Sigmoid colon (tissue), 7 donors: ENCODE results near the gene AMDHD1. TPM values are rescaled to one million over a fixed set of nuclear protein-coding genes. Genes with fewer than 3 reads are reported as not detected.

Experiments used
- DNase-seq: peaks from one replicate; pipeline ENCODE4 v3.0.0-alpha.2; 2019
- H3K27ac ChIP-seq, 4 donors: fragments of 200-600 bp; sonication (generic); one replicate each; pipeline ENCODE4 v1.5.1; 2016 to 2019; ENCODE audit warnings: mild to moderate bottlenecking in 1 of 4
- H3K27me3 ChIP-seq, 3 donors: fragments of 200-600 bp; sonication (generic); one replicate each; pipeline ENCODE4 v1.5.1; 2019; ENCODE audit warnings: mild to moderate bottlenecking in 1 of 3
- H3K36me3 ChIP-seq, 4 donors: fragments of 200-600 bp; sonication (generic); one replicate each; pipeline ENCODE4 v1.5.1; 2016 to 2019
- H3K4me1 ChIP-seq, 4 donors: fragments of 200-600 bp; sonication (generic); one replicate each; pipeline ENCODE4 v1.5.1; 2017 to 2019
- H3K4me3 ChIP-seq, 4 donors: fragments of 200-600 bp; sonication (generic); one replicate each; pipeline ENCODE4 v1.5.1; 2017 to 2019; ENCODE audit warnings: mild to moderate bottlenecking in 2 of 4, moderate library complexity in 1 of 4
- H3K9me3 ChIP-seq, 4 donors: fragments of 200-600 bp in 3 of 4; sonication (generic) in 3 of 4; one replicate each; pipeline versions ENCODE4 v1.5.1 to v1.6.1; 2013 to 2019
- EP300 ChIP-seq, 4 donors: sonication (generic); formaldehyde crosslinking; IDR thresholded peaks; one replicate each; pipeline ENCODE4 v1.6.1; 2017; ENCODE audit warnings: antibody characterized with exemption in 4 of 4
- POLR2A ChIP-seq, 2 donors: fragments of 450-650 bp; IDR thresholded peaks; one replicate each; pipeline ENCODE4 v1.6.1; 2016; ENCODE audit warnings: antibody characterized with exemption in 2 of 2, mild to moderate bottlenecking in 2 of 2, moderate library complexity in 2 of 2
- POLR2AphosphoS5 ChIP-seq, 4 donors: sonication (generic); formaldehyde crosslinking; IDR thresholded peaks; one replicate each; pipeline ENCODE4 v1.6.1; 2017; ENCODE audit warnings: antibody characterized with exemption in 4 of 4
- WGBS, 2 donors: extraction: QIAGEN DNeasy Blood & Tissue Kit; methylation state at CpG; one replicate each; pipeline ENCODE4 v1.1.7; 2013; 5-methylcytosine and 5-hydroxymethylcytosine counted together
- intact Hi-C: fragments of 100-400 bp; cut with DNase I; formaldehyde crosslinking; loops from one replicate; pipeline ENCODE4 v1.15.1; 2023
- polyA plus RNA-seq, 3 donors: library from polyadenylated mRNA; stranded (reverse); fragments of 200-250 nt; gene quantifications; one replicate each; pipeline ENCODE4 v1.2.3, GENCODE V29; 2013
- total RNA-seq, 4 donors: library from RNA; depleted of rRNA; stranded (reverse); fragments of >200 nt; gene quantifications; one replicate each; pipeline ENCODE4 v1.1.0, GENCODE V29; 2016
- TF ChIP-seq, protein P1 (sequence below), 4 experiments: fragments of 450-650 bp in 3 of 4; fragments of 200-600 bp in 1 of 4; IDR thresholded peaks; one replicate each; pipeline ENCODE4 v1.5.1; 2016 to 2019; ENCODE audit warnings: antibody characterized with exemption in 4 of 4, mild to moderate bottlenecking in 3 of 4, moderate library complexity in 2 of 4
- donor health status: healthy with polysubstance abuse.
- donor health status: Bipolar disorder and iron deficiency.
- donor health status: healthy.

AMDHD1 gene
- total and polyA plus RNA-seq, 7 donors, result 0.47 to 1.2 (median 0.71) TPM; not detected in 2

GRCh38 chr12:95988506-95989275, 45.6 kb downstream of the AMDHD1 start:
- Histone ChIP-seq H3K9me3 (no peaks in the 10 kb centered on the region), H3K4me3 (no peak overlapping the region), H3K36me3 (no peaks in the 10 kb centered on the region), H3K27me3 (no peaks in the 10 kb centered on the region), H3K27ac (no peak overlapping the region), H3K4me1 (peaks cover 0 to 9% (median 3%) of the 10 kb centered on the region in 4 donors)
- intact Hi-C loops, result no loop called here
- TF ChIP-seq, protein P1, sequence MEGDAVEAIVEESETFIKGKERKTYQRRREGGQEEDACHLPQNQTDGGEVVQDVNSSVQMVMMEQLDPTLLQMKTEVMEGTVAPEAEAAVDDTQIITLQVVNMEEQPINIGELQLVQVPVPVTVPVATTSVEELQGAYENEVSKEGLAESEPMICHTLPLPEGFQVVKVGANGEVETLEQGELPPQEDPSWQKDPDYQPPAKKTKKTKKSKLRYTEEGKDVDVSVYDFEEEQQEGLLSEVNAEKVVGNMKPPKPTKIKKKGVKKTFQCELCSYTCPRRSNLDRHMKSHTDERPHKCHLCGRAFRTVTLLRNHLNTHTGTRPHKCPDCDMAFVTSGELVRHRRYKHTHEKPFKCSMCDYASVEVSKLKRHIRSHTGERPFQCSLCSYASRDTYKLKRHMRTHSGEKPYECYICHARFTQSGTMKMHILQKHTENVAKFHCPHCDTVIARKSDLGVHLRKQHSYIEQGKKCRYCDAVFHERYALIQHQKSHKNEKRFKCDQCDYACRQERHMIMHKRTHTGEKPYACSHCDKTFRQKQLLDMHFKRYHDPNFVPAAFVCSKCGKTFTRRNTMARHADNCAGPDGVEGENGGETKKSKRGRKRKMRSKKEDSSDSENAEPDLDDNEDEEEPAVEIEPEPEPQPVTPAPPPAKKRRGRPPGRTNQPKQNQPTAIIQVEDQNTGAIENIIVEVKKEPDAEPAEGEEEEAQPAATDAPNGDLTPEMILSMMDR (IDR thresholded peaks at IDR 0.05), result no peak
- TF ChIP-seq POLR2AphosphoS5 (IDR thresholded peaks at IDR 0.05) (no peak), POLR2A (IDR thresholded peaks at IDR 0.05) (no peak), EP300 (IDR thresholded peaks at IDR 0.05) (no peak)
- WGBS, 2 donors, result 86 to 88% methylated on average over 11 of the region's 11 CpGs
- DNase-seq, result no peak

- peaks cover 0 to 9% (median 3%) of the 10 kb centered on the region in 4 donors for H3K4me1 ChIP-seq
- DNase-seq, result no peak
- H3K9me3 ChIP-seq, result no peaks in the 10 kb centered on the region
- no peak overlapping the region for H3K27ac ChIP-seq
- H3K36me3 ChIP-seq, result no peaks in the 10 kb centered on the region
- no peak overlapping the region for H3K4me3 ChIP-seq
- intact Hi-C loops, result no loop called here
- H3K27me3 ChIP-seq, result no peaks in the 10 kb centered on the region
- TF ChIP-seq POLR2A (IDR thresholded peaks at IDR 0.05) (no peak), EP300 (IDR thresholded peaks at IDR 0.05) (no peak), POLR2AphosphoS5 (IDR thresholded peaks at IDR 0.05) (no peak)
- TF ChIP-seq, protein P1 (IDR thresholded peaks at IDR 0.05), result no peak
- 56 to 82% methylated on average over 4 of the region's 4 CpGs for WGBS, 2 donors
These were observed 46.5 kb downstream of the AMDHD1 start for GRCh38 chr12:95989504-95990123.

DNA sequence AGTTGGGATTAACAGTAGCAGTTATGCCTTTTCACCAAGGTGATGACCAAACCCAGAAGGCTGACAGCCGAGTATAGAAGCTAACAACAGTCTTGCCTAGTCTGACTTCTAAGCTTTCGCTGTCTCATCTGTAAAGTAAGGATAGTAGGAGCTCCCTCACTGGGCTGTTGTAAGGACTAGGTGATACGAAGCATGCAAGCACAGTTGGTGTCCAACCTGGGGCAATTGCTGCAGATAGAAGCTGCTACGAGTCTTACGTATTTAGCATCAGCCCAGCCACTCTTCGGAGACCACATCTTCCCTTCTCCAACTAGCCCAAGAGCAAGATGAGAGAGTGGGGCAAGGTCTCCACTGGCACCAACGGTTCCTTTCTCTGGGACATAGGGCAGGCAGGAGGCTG, 47.0 kb downstream of the AMDHD1 start:
- no peaks in the 10 kb centered on the region for H3K9me3 ChIP-seq
- H3K27ac ChIP-seq, result no peak overlapping the region
- DNase-seq, result no peak
- intact Hi-C loops, result no loop called here
- H3K27me3 ChIP-seq, result no peaks in the 10 kb centered on the region
- H3K36me3 ChIP-seq, result no peaks in the 10 kb centered on the region
- H3K4me3 ChIP-seq, result no peak overlapping the region
- TF ChIP-seq POLR2A (IDR thresholded peaks at IDR 0.05), result no peak
- no peak for TF ChIP-seq POLR2AphosphoS5 (IDR thresholded peaks at IDR 0.05)
- TF ChIP-seq, protein P1 (IDR thresholded peaks at IDR 0.05), result no peak
- TF ChIP-seq EP300 (IDR thresholded peaks at IDR 0.05), result no peak
- WGBS, 2 donors, result 87 to 89% methylated on average over 7 of the region's 7 CpGs
- H3K4me1 ChIP-seq, result peaks cover 0 to 9% (median 3%) of the 10 kb centered on the region in 4 donors

DNA sequence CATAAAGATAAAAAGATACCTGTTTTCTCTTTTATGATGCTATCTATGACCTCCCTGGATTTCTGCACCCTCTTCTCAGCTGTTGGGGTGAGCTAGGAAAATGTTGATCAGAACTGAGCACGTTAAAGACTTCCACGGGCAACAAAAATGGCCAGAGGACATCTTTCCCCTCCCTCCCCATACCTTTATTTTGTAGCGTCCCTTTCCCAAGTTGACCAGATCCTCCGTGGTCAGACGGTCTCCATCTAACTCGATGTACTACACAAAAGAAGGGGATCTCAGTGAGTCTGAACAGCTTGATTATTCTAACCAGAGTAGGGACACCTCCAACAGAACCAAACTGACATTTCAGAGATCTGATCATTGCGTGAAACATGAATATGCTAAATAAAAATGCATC, 50.8 kb downstream of the AMDHD1 start:
- H3K4me3 ChIP-seq, result no peak overlapping the region
- intact Hi-C loops, result no loop called here
- WGBS, 2 donors, result 93 to 95% methylated on average over 7 of the region's 7 CpGs

More for the DNA sequence above, 50.8 kb downstream of the AMDHD1 start:
- Histone ChIP-seq H3K4me1 (no peaks in the 10 kb centered on the region), H3K36me3 (no peaks in the 10 kb centered on the region), H3K9me3 (no peaks in the 10 kb centered on the region), H3K27ac (no peak overlapping the region), H3K27me3 (no peaks in the 10 kb centered on the region)
- TF ChIP-seq, protein P1 (IDR thresholded peaks at IDR 0.05), result no peak
- TF ChIP-seq POLR2AphosphoS5 (IDR thresholded peaks at IDR 0.05), result no peak
- no peak for TF ChIP-seq EP300 (IDR thresholded peaks at IDR 0.05)
- no peak for TF ChIP-seq POLR2A (IDR thresholded peaks at IDR 0.05)
- DNase-seq, result no peak
